AG09309 (cell line): ENCODE results near the gene KRTAP3-3.

ENCODE experiments used
- DNase-seq: peaks from one replicate; pipeline ENCODE4 v3.0.0-alpha.2; 2010; ENCODE audit warnings: low read depth
- H3K4me3 ChIP-seq: 2 replicates; pipeline ENCODE4 v1.5.1; 2011; ENCODE audit warnings: mild to moderate bottlenecking, low read depth, low read length, moderate library complexity; ENCODE audit not compliant: control insufficient read depth
- TF ChIP-seq, protein P1 (sequence below): IDR thresholded peaks from 2 replicates; pipeline ENCODE4 v1.5.1; 2011; ENCODE audit warnings: mild to moderate bottlenecking, low read depth, low read length, inconsistent platforms; ENCODE audit not compliant: insufficient read depth, control insufficient read depth; ENCODE audit errors: missing control alignments

KRTAP3-3 gene

GRCh38 chr17:40997361-40997760, 3.4 kb upstream of the KRTAP3-3 start:
- no peak for DNase-seq
- TF ChIP-seq, protein P1, sequence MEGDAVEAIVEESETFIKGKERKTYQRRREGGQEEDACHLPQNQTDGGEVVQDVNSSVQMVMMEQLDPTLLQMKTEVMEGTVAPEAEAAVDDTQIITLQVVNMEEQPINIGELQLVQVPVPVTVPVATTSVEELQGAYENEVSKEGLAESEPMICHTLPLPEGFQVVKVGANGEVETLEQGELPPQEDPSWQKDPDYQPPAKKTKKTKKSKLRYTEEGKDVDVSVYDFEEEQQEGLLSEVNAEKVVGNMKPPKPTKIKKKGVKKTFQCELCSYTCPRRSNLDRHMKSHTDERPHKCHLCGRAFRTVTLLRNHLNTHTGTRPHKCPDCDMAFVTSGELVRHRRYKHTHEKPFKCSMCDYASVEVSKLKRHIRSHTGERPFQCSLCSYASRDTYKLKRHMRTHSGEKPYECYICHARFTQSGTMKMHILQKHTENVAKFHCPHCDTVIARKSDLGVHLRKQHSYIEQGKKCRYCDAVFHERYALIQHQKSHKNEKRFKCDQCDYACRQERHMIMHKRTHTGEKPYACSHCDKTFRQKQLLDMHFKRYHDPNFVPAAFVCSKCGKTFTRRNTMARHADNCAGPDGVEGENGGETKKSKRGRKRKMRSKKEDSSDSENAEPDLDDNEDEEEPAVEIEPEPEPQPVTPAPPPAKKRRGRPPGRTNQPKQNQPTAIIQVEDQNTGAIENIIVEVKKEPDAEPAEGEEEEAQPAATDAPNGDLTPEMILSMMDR: no peak
- H3K4me3 ChIP-seq: no peak overlapping the region

GRCh38 chr17:40996829-40997228, 2.9 kb upstream of the KRTAP3-3 start:
- no peak overlapping the region for H3K4me3 ChIP-seq
- TF ChIP-seq, protein P1: no peak
- DNase-seq: no peak

- no peak overlapping the region for H3K4me3 ChIP-seq
- no peak for DNase-seq
- TF ChIP-seq, protein P1: no peak
Measured at GRCh38 chr17:40995116-40995515, 1.2 kb upstream of the KRTAP3-3 start.

- TF ChIP-seq, protein P1: no peak
- H3K4me3 ChIP-seq: no peak overlapping the region
- no peak for DNase-seq
Measured at GRCh38 chr17:40993084-40993483, 880 bp downstream of the KRTAP3-3 start.

- TF ChIP-seq, protein P1: no peak
- DNase-seq: no peak
Measured at GRCh38 chr17:40992666-40993065, 1.3 kb downstream of the KRTAP3-3 start.

DNA sequence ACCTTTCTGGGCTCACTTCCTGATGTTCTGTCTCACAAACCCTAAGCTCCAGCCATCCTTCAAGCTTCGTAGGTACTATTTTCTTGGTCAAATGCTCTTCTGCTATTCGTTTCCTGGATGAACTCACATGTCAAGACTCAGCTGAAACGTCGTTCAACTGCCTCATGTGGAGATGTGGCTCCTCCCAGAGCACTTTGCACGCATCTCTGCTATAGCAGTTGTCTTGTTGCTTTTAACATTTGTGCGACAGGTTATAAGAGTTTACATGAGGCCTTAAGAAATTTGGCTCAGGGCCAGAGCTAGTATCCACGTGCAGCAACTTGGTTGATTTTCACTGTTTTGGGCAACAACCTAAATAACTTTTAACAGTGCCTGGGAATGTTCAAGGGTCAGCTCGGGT, 7.0 kb downstream of the KRTAP3-3 start:
- TF ChIP-seq, protein P1: no peak
- DNase-seq: no peak
- no peak overlapping the region for H3K4me3 ChIP-seq

More at GRCh38 chr17:40992666-40993065, 1.3 kb downstream of the KRTAP3-3 start:
- H3K4me3 ChIP-seq: no peak overlapping the region

GRCh38 chr17:40984226-40984625, 9.7 kb downstream of the KRTAP3-3 start, which contains the start of gene KRT40:
Gene KRT40 (minus strand): TSS chr17:40984326. CDS start chr17:40984273, 53 bp downstream.
- TF ChIP-seq, protein P1: no peak
- no peak within 1 kb of the TSS for H3K4me3 ChIP-seq
- no peak for DNase-seq
